Natural killer cell (primary cell): ENCODE results near the gene PARP15. TPM values are rescaled to one million over a fixed set of nuclear protein-coding genes. Genes with fewer than 3 reads are reported as not detected.
A peak's percentile ranks its signal among the peaks of the same experiment; 100 is the strongest.

Experiments
- ATAC-seq, 3 donors: fragments of 150-1000 bp in 2 of 3; fragments of 200-7000 bp in 1 of 3; cut with Tn5 transposase; 1 replicate in 1 of 3; 2 replicates in 2 of 3; pipeline ENCODE4 v1.10.0; 2021; ENCODE audit warnings: mild to moderate bottlenecking in 2 of 3, moderate library complexity in 2 of 3
- DNase-seq, 2 donors: peaks; one replicate each; pipeline versions ENCODE4 v3.0.0 to v3.0.0-alpha.2; 2013 to 2021; ENCODE audit warnings: mixed read lengths in 1 of 2
- H3K27ac ChIP-seq: one replicate; pipeline ENCODE4 v1.5.1; 2013; ENCODE audit warnings: mild to moderate bottlenecking, low read length
- H3K27me3 ChIP-seq: one replicate; pipeline ENCODE4 v1.6.1; 2013; ENCODE audit warnings: low read length; ENCODE audit not compliant: control insufficient read depth, insufficient read depth
- H3K36me3 ChIP-seq: one replicate; pipeline ENCODE4 v1.6.1; 2013; ENCODE audit warnings: low read length; ENCODE audit not compliant: control insufficient read depth, insufficient read depth
- H3K4me1 ChIP-seq: one replicate; pipeline ENCODE4 v1.6.1; 2013; ENCODE audit warnings: low read length; ENCODE audit not compliant: control insufficient read depth, insufficient read depth
- H3K4me3 ChIP-seq: one replicate; pipeline ENCODE4 v1.5.1; 2013; ENCODE audit warnings: low read length
- H3K9me3 ChIP-seq: one replicate; pipeline ENCODE4 v1.6.1; 2013; ENCODE audit warnings: low read length; ENCODE audit not compliant: control insufficient read depth, insufficient read depth
- H3K27ac Mint-ChIP-seq, 2 donors: one replicate each; pipeline ENCODE4 v1.8.0; 2022; ENCODE audit warnings: mild to moderate bottlenecking in 2 of 2, mixed read lengths in 2 of 2, moderate library complexity in 1 of 2
- H3K27me3 Mint-ChIP-seq, 2 donors: one replicate each; pipeline ENCODE4 v1.8.0; 2022; ENCODE audit warnings: low read depth in 2 of 2, mixed read lengths in 2 of 2
- H3K36me3 Mint-ChIP-seq: one replicate; pipeline ENCODE4 v1.8.0; 2022; ENCODE audit warnings: mixed read lengths
- H3K4me1 Mint-ChIP-seq, 2 donors: one replicate each; pipeline ENCODE4 v1.8.0; 2022; ENCODE audit warnings: mixed read lengths in 2 of 2
- H3K4me3 Mint-ChIP-seq: one replicate; pipeline ENCODE4 v1.8.0; 2022; ENCODE audit warnings: mild to moderate bottlenecking, moderate library complexity, mixed read lengths
- H3K9me3 Mint-ChIP-seq, 2 donors: one replicate each; pipeline ENCODE4 v1.8.0; 2022; ENCODE audit warnings: mixed read lengths in 2 of 2
- CTCF ChIP-seq: fragments of 200-600 bp; IDR thresholded peaks from one replicate; pipeline ENCODE4 v1.8.0; 2022; ENCODE audit warnings: antibody characterized with exemption
- WGBS: methylation state at CpG from one replicate; pipeline ENCODE4 v1.1.7; 2013; ENCODE audit warnings: missing lambda C conversion rate; ENCODE audit not compliant: insufficient coverage; 5-methylcytosine and 5-hydroxymethylcytosine counted together
- intact Hi-C: fragments of 100-400 bp; cut with micrococcal nuclease; formaldehyde crosslinking; loops from one replicate; pipeline ENCODE4 v1.14.2; 2022
- total RNA-seq, 4 donors: library from RNA; stranded (reverse); fragments of 120-200 nt in 1 of 4; gene quantifications; one replicate each; pipeline versions ENCODE4 v1.2.3 to v1.2.4, GENCODE V29; 2013 to 2022

PARP15 gene
- total RNA-seq, 3 donors from 2014 or later (not counting 1 experiment from before 2014, with no cell fraction given), result 164 to 199 (median 198) TPM

DNA sequence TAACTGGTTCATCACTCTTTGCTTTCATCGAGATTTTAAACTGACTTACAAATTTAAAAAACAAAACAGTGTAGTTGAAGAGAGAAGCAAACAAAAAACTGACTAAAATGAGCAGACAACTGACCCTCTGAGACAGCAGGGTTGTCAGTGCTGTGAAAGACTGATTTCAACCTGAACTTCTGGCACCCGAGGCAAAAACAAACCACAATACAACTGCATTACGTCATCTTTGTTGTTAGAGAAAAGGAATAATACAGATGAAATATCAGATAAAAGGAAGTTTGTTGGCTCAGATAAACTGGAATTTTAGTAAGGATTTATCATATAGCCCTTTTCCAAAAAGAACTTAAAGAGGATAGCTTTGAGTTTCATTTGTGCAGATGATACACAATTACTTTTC, 51.1 kb downstream of the PARP15 start:
- TF ChIP-seq CTCF, result no peak
- Mint-ChIP-seq H3K4me1 (peaks cover 0 to 8% of the 10 kb centered on the region in 2 donors), H3K4me3 (no peak overlapping the region), H3K27me3 (no peaks in the 10 kb centered on the region), H3K9me3 (no peaks in the 10 kb centered on the region), H3K27ac (peak overlapping the region in 1 of 2 donors; percentile 74), H3K36me3 (peaks cover 17% of the 10 kb centered on the region)
- H3K4me1 ChIP-seq, result no peaks in the 10 kb centered on the region
- no peaks in the 10 kb centered on the region for H3K9me3 ChIP-seq
- no CpG with 5 or more reads among the region's 3 CpGs for WGBS
- ATAC-seq (no peak), DNase-seq (no peak)
- no peak overlapping the region for H3K27ac ChIP-seq
- intact Hi-C loops, result no loop called here
- H3K36me3 ChIP-seq, result peaks cover 36% of the 10 kb centered on the region
- no peaks in the 10 kb centered on the region for H3K27me3 ChIP-seq
- H3K4me3 ChIP-seq, result no peak overlapping the region

GRCh38 chr3:122629763-122630162, 52.3 kb downstream of the PARP15 start:
- H3K27ac ChIP-seq, result no peak overlapping the region
- no peaks in the 10 kb centered on the region for H3K27me3 ChIP-seq
- no peaks in the 10 kb centered on the region for H3K4me1 ChIP-seq
- Mint-ChIP-seq H3K4me1 (peaks cover 0 to 4% of the 10 kb centered on the region in 2 donors), H3K4me3 (no peak overlapping the region), H3K27ac (no peak overlapping the region), H3K27me3 (no peaks in the 10 kb centered on the region), H3K36me3 (peaks cover 17% of the 10 kb centered on the region), H3K9me3 (no peaks in the 10 kb centered on the region)
- no peak overlapping the region for H3K4me3 ChIP-seq
- no peak for DNase-seq
- ATAC-seq, result no peak
- intact Hi-C loops, result no loop called here
- 86% methylated on average over 1 of the region's 1 CpG for WGBS
- peaks cover 35% of the 10 kb centered on the region for H3K36me3 ChIP-seq
- no peak for TF ChIP-seq CTCF
- H3K9me3 ChIP-seq, result no peaks in the 10 kb centered on the region

- ATAC-seq (no peak), DNase-seq (no peak)
- Mint-ChIP-seq H3K4me3 (no peak overlapping the region), H3K27ac (no peak overlapping the region), H3K27me3 (no peaks in the 10 kb centered on the region), H3K36me3 (no peaks in the 10 kb centered on the region), H3K4me1 (peaks cover 0 to 1% of the 10 kb centered on the region in 2 donors), H3K9me3 (no peaks in the 10 kb centered on the region)
- intact Hi-C loops, result no loop called here
- Histone ChIP-seq H3K9me3 (no peaks in the 10 kb centered on the region), H3K4me1 (no peaks in the 10 kb centered on the region), H3K4me3 (no peak overlapping the region), H3K27ac (no peak overlapping the region), H3K27me3 (no peaks in the 10 kb centered on the region), H3K36me3 (peaks cover 32% of the 10 kb centered on the region)
- 97% methylated on average over 5 of the region's 5 CpGs for WGBS
- no peak for TF ChIP-seq CTCF
Measured at GRCh38 chr3:122635789-122636188, 58.3 kb downstream of the PARP15 start.

- no peak overlapping the region for H3K4me3 ChIP-seq
- H3K36me3 ChIP-seq, result peaks cover 32% of the 10 kb centered on the region
- no peak for ATAC-seq
Measured at GRCh38 chr3:122636697-122637096, 59.2 kb downstream of the PARP15 start.

More at GRCh38 chr3:122636697-122637096, 59.2 kb downstream of the PARP15 start:
- DNase-seq, result no peak
- Mint-ChIP-seq H3K27ac (no peak overlapping the region), H3K36me3 (no peaks in the 10 kb centered on the region), H3K9me3 (no peaks in the 10 kb centered on the region), H3K4me3 (no peak overlapping the region), H3K4me1 (peaks cover 0 to 6% of the 10 kb centered on the region in 2 donors), H3K27me3 (no peaks in the 10 kb centered on the region)
- intact Hi-C loops, result no loop called here
- Histone ChIP-seq H3K27ac (no peak overlapping the region), H3K4me1 (no peaks in the 10 kb centered on the region), H3K27me3 (no peaks in the 10 kb centered on the region), H3K9me3 (no peaks in the 10 kb centered on the region)
- no peak for TF ChIP-seq CTCF
- WGBS, result 92% methylated on average over 3 of the region's 3 CpGs
